Hindlimb muscle (tissue), 1 donor: ENCODE data around the gene BCOR. TPM values are rescaled to one million over a fixed set of nuclear protein-coding genes. Genes with fewer than 3 reads are reported as not detected.

Experiments used
- DNase-seq: peaks from one replicate; pipeline ENCODE4 v3.0.0-alpha.2; 2013
- polyA plus RNA-seq: library from polyadenylated mRNA; unstranded; fragments of 120-200 nt; gene quantifications from one replicate; pipeline ENCODE4 v1.2.1, GENCODE V29; 2013; ENCODE audit not compliant: insufficient read length

BCOR gene
- polyA plus RNA-seq, 1 donor = 30.9 TPM

DNA sequence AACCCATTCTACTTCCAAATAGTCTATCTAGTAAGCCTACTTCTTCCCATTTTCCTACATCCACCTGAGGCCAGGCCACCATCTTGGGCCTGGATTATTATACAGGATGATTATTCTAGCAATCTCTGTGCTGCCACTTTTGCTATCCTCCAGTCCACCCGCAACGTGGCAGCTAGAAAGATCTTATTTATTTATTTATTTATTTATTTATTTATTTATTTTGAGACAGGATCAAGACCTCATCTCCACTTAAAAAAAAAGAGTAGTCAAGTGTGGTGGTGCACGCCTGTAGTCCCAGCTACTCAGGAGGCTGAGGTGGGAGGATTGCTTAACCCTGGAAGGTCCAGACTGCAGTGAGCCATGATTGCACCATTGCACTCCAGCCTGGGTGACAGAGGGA, 15.2 kb upstream of the BCOR start:
- DNase-seq = no peak

DNA sequence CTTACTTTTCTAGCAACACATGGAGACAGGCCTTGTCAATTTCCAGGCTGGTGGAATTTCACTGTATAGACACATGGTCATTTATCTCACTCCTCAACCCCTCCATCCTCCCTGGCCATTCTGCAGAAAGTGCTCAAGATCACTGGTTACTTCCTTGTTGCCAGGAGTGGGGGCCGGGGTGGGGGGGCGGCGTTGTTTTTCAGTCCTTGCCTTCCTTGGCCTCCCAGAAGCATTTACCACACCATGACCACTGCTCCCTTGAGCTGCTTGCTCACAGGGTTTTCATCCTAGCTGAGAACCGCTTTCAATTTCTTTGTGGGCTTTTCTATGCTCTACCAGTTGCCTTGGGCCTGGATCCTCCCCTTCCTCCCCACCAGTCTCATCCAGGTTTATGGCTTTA, 14.1 kb upstream of the BCOR start:
- DNase-seq = no peak

DNA sequence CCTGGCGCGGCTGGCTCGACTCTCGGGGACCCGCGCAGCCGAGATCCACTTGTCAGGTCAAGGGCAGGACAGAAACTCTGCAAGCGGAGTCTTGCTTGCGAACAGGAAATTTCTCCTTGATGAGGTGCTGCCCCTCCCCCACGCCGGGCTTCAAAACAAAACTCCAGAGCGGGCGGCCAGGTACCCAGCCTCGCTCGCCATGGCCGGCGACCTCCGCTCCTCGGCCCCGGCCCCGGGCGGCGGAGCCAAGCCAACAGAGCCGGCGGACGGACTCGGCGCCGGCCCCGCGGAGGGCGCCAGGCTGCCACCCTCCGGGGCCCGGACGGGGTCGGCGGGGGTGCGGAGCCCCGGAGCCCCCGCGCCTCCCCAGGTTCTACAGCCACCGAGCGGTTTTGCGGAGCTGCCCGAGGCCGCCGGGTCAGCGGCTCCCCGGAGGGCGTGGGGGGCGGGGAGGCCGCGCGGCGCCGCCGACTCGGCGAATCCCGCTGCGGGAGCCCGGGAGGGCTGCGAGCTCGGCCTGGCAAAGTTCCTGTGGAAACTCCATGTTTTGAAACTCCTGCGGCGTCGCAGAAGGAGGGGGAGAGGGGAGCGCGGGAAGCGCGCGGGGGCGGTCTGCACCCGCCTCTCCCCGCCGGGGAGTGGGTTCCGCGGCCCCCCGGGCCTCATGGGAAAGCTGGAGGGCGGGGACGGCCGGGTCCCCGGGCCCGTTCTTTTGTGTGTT, 11.7 kb upstream of the BCOR start:
- no peak for DNase-seq

DNA sequence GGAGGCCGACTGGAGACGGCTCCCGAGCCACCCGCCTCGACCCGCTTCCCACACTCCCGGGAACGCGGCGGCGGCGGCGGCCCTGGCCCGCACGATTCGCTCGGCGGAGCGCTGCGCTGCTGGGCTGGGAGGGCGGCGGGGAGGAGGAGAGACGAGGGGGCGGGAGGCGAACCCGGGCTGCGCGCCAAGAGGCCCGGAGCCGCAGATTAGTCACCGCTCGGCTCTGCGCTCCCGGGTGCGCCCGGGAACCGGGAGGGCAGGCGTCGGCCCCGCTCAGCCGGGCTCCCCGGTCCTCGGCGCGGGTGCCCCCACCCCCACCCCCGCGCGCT, 11.2 kb upstream of the BCOR start:
- no peak for DNase-seq

DNA sequence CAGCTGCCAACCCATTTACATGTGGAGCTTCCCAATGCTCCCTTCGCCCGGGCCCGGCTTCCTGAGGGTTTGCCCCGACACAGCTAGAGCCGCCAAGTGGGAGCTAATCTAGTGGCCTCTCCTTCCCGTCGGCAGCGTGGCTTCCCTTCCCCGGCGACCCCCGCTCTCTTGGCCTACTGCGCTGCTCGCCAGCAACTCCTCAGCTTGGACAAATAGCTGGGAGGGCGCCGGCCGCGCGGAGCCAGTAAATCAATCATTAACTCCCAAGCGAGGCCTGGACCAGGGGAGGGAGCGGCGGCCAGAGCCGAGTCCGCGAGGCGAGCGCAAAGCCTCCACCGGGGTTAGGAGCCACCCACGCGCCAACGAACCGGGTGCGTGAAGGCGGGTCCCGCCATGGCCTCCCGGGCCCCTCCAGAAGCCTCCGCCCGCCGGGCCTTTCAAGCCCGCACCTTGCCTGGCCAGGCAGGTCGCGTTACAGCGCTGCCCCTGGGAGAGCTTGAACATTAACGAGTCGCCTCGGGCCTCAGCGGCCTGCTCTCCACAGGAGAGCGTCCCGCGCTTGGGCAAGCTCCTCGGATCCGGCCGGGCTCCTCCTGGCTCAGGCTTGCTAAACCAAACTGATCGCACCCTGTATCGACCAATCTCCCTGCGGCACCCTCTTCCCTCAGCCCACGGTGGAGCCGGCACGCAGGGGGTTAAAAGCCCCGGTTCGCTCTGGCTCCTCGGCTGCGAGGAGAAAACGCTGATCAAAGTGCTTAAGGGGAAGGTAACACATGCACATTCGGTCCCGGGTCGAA, 10.6 kb upstream of the BCOR start:
- no peak for DNase-seq

DNA sequence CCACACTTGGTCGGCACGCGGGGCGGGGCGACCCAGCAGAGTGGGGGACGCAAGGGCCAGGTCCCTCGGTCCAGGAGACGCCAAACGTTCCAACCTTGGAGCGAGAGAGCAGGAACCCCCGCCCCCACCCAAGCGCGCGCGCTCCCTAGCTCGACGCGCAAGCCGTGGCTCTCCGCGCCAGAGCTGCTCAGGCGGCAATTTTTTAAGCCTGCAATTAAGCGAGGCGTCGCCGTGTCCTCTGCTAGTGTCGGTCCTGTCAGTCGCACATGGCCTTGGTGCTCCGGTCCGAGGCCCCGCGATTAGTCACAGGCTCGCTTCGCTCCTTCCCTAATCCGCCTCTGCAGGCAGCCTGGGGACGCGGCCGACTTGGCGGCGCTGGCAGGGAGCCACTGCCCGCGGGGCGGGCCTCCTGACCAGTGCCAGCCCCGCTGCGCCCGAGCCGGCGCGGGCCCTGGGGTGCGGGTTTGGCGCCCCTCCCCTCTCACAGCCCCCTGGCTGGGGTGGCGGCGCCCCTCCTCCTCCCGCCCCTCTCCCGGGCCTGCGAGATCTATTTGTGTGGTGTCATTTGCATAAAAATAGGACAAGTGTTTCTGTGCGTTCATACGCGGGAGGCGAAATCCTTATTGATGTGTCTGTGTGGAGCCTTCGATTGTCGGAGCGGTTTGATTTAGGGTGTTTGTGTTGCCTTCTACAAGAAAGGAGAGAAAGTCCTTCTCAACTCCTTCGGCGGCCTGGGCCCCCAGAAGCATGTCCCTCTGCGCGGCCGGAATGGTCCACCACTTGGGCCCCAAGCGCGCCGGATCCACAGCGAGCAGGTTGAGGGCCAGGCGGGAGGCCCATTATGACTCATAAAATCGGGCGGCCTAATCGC, 9.8 kb upstream of the BCOR start:
- DNase-seq = no peak

DNA sequence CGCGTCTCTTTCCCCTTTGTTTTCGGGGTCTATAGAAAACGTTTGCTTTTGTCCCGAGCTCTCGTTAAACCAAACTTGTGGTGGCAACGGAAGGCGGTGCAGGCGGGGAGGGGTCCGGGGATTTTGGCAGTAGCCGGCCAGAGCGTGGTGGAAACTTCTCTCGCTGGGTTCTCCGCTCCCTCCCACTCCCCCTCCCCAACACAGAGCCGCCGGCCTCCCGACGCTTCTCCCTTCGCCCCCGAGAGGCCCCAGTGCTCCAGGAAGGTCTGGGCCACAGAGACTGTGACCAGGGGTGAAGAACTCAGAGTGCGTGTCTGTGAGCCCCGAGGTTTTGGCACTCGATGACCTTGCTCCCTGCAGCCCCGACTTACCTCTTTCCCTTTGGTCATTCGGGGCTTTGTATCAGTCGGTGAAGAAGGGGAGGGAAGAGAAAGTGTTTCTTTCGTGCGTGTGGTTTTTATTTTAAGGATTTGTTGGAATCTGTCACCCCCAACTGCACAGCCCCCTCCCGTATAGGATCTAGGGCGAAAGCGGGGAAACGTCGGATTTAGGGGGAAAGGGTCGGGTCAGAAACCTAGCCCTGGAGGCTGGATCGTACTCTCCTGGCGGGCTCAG, 9.0 kb upstream of the BCOR start:
- DNase-seq = no peak

DNA sequence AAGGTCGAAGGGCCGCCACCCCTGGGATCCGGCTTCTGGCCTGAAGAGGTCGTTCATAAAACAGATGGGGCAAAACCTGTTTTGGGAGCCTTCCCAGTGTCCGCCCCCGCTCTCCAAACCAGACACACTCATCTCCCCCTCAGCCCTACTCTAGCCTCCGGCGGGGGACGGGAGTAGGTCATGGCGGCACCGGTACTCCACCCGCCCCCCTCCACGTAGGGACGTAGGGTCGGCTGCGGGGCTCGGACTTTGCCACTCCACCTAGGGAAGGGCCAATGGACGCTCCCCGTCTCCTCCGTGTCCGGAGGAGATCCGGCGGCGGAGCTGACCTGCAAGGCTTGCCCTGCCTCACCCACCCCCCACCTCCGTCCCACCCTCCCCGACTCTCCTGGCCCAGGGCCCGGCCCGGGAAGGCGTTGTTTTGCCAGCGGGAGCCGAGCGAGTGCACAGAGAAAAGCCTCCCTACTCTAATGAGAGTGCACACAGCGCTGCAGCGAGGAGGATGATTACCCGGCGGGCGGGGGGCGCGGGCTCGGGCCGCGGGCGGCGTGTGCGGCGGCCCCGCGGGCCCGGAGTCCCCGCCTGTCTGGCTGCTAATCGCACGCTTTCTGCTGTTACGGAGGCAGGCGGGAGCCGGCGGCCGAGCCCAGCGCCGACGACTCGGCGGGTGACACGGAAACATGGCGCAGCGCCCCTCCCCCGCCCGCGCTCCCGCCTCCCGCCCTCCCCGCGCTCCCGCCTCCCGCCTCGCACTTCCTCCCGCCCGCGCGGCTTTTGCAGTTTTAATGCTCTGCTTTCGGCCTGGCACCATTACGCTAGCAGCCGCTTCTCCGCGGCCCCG, 8.3 kb upstream of the BCOR start:
- no peak for DNase-seq

DNA sequence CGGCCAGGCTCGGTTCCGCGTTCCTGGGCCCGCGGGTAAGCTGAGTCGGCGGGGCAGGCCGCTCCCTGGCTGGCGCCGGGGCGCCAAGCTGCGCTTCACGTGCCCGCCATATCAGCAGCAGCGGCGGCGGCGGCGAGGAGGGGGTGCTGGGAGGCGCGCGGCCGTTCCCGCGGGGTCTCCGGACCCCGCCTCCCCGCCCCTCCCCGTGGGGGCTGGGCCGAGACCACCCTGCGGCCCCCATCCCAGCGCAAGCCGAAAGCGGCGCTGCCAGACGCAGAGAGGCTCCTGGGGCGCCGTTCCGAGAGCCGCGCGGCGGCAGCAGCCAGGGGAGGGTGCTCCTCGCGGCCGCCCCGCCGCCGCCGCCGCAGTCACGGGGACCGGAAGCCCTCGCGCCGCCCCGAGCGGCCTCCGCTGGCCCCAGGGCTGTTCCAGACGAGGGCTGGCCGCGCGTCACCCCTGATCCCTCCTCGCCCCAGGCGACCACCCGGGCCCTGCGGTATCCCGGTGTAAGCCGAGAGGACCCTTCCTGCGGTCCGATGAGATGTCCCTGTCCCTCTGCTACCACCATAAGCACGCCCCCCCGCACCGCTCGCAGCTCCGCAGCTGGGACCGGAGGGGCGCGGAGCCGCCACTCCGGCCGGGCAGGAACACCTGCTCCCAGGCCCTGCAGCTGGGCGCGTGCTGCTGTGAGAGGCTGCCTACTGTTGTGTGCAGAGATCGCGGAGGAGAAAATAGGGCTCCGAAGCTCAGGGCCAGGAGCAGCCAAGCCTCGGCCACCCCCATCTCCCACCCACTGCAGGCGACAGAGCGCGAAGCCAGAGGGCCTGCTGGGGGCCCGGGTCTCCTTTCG, 7.5 kb upstream of the BCOR start:
- DNase-seq = no peak

DNA sequence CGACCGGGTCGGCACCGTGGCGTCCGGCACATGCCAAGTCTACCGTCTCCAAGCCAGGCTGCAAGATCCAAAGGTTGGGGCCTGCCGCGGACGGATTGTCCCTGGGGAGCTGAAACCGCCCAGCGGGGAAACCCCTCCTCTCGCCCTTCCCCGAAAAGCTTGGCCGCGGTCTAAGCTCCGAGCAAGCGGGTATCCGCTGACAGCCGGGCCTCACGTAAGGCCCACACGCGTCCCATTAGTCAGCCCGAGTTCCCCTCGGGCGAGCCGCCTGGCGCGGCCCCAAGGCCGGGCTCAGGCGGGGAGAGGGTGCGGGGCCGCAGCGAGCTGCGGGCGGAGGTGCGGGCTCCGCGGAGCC, 6.8 kb upstream of the BCOR start:
- DNase-seq = no peak

DNA sequence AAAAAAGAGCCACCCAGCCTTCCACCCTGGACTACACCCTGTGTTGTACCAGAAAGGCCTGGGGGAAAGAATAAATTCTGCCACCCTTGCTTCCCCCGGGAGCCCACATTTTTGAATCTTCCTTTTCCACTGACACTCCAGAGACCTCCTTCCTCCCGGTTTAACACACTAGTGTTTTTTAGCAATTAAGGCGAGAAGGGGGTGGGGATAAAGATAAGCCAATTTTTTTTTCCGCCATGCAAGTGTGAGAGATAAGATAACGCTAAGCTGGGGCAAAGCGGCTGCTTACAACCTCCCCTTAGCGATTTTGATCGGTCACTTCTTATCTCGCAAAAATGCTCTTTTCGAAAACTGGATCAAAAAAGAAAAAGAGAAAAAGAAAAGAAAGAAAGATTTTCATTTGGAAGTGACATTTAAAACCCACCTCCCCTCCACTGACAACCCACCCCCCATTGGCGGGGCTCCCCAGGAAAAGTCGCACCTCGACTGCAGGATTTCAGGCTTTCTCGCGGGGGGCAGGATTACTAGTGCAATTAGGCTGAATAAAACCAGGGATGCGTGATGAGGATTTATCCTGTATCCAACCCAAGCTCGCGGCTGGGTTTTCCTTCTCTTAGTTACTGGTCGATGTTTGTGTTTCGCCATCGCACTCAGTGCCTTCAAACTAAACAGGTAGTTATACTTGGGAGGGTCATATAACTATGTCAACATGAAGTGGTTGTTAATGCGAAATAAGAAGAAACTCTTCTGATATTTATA, 6.0 kb upstream of the BCOR start:
- DNase-seq = no peak

DNA sequence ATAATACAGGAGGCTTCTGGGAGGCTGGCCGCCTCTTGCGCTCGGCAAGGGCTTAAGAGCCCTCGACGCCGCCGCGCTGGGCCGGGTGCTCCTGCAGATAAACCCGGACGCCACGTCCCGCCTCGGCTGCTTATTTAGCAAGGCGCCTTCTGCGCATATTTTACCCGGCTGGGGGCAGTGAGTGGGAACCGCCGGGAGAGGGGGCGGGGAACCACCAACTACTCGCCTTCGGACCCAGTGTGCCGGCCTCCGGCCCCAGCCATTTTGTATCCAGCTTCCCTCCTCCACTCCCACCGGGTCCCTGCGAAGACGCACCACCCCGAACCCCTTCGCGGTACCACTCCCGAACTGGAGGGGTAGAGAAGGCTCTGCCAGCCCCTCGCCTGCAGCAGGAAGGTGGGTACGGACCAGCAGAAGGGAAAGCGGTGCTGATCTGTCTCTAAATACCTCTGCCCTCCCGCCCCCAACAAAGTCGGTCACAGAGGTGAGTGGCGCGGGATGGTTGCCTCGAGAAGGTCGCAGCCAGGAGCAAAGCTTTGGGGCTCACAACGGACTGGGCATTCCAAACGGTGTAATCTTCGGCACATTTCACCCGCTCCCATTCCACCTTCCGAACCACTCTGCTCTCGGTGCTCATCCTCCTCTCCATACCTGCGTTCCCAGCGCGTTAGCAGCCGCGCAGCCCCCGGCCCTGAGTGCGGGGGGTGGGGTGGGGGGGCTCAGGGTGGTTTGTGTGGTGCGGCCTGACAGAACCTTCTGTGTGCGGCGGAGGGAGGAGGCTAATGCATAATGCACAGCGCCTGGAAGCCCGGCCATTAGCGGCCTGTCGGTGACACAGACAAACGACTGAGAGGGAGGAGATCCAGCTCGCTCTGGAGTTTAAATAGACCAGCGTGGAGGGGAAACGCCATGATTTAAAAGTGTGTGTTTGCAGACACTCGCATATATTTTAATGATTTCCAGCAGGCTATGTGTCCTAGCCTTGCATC, 4.9 kb upstream of the BCOR start:
- DNase-seq = no peak

DNA sequence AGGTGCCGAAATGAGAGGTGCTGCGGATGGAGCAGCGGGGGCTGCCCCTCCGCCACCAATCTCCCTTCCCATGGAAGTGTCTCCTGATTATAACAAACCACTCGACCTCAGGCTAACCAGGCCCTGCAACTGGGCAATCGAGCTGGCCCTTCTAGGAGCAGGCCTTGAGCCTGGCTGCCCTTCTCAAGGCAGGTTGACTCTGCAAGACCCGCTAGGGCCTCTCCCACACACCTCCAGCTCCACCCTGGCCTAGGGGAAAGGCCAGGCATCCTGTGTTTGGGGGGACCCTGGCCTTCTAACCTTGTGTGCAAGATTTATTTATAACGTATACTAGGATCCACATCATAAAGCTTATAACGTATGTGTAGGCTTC, 3.7 kb upstream of the BCOR start:
- no peak for DNase-seq

DNA sequence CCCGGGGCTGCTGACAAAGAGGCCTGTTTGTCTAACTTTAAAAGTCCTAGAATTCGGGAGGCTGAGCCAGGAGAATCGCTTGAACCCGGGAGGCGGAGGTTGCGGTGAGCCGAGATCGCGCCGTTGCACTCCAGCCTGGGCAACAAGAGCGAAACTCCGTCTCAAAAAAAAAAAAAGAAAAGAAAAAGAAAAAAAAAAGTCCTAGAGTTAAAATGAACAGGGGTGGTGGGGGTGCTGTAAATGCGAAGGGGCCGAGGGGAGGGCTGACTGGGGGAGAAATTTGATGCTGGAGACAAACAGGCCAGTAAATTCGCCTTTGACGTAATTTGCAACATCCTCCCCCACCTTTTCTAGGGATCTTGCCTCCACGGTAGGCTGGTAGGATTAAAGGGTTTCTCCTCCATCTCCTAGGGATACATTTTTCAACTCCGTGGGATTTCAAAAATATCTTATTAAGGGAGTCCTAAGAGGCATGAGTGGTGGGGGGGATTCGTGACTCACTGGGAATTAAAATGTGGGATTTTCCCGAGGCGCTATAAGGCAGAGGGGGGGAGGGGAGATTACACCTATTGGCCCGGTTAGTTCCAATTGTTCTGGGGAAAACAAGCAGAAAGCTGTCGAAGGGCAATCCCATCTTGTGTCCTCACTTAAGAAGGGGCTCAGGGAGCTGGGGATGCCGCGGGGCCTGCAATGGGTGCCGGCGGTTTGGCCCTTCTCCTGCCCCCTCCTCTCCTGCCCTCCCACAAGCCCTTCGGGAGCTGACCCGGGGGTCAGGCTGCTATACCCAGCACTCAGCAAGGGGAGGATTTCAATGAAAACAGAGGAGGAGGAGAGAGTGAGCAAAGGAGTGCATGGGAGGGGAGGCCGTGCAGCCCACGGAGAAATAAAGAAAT, 3.0 kb upstream of the BCOR start:
- no peak for DNase-seq

DNA sequence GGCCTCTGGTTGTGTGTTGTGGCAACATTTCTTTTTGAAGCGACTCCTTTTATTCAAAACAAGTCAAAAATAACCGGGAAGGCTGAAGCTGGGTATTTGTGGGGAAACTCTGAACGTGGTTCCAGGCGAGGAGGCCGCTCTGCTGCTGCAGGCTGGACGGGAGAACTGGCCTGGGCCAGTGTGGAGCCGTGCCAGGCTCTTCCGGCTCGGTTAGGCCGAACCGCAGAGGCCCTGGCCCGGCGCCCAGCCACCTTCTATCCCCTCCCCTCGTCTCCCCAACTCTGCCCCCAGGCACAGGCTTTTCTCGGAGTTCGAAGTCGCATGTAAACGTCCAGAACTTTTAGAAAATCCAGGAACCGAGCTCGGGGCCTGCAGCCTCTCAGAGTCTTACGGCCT, 2.4 kb upstream of the BCOR start:
- DNase-seq = no peak

DNA sequence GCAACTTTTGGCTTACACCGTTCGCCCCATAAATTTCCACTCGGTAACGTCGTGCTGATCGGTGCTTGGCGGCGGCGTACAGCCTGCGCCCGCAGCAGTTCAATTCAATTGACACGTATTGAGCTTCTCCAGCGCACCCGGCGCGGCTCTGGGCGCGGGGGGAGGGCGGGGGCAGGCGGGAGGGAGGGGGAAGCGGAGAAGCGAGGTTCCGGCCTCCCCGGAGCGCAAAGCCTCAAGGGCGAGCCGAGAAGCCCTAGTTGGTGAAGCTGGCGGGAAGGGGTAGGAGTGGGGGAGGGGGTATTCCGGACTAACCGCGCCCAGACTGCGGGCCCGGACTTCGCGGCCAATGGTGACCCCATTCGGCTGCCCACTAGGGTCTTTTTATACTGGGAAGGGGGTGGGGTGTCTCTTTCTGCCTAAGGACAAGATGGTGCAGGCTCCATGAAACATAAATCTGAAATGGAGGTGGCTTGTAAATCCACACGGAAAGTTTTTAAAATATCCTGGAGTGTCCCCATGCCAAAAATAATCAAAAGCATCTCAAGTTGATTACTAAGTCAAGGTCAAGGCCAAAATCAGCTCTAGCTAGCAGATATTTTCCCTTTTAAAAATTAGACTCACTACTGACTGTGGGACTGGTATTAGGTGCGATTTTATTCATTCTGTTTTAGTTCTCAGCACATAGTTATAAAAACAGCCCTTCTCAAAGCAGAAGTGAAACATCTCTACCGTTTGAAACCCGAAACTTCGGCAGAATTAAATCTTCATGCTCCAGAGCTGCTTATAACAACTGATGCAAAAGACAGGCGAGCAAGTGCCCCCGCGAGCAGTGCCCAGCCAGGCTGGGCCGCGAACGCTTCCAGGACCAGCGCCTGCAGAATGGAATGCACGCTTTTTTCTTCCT, 1.5 kb upstream of the BCOR start:
- DNase-seq = no peak
